COLO668 (cell line): ENCODE data around the gene POTEB3.
"Not testable (repeated sequence)": the region's sequence is repeated elsewhere in the genome, so short reads cannot be mapped to it uniquely, and the experiment has no call there.

Experiments
- DNase-seq: peaks from one replicate; lab custom pipeline; 2025; ENCODE audit not compliant: unreplicated experiment; lab: John Stamatoyannopoulos, UW

The POTEB3 gene

GRCh38 chr15:21440399-21440798, at the start of gene POTEB3:
Gene POTEB3 (minus strand): TSS chr15:21440499. CDS start chr15:21440011, 488 bp downstream.
- DNase-seq: not testable (repeated sequence)

GRCh38 chr15:21453683-21454082, 13.4 kb upstream of the POTEB3 start:
- DNase-seq: not testable (repeated sequence)

GRCh38 chr15:21451920-21452563, 11.7 kb upstream of the POTEB3 start:
- not testable (repeated sequence) for DNase-seq

- DNase-seq: not testable (repeated sequence)
Measured at GRCh38 chr15:21451487-21451886, 11.2 kb upstream of the POTEB3 start.

GRCh38 chr15:21407366-21407765, 32.9 kb downstream of the POTEB3 start:
- not testable (repeated sequence) for DNase-seq

- not testable (repeated sequence) for DNase-seq
Measured at GRCh38 chr15:21401531-21401930, 38.8 kb downstream of the POTEB3 start.

- DNase-seq: not testable (repeated sequence)
Measured at GRCh38 chr15:21399111-21399510, 41.2 kb downstream of the POTEB3 start.

GRCh38 chr15:21398511-21398910, 41.8 kb downstream of the POTEB3 start:
- not testable (repeated sequence) for DNase-seq

- not testable (repeated sequence) for DNase-seq
Measured at GRCh38 chr15:21397656-21398055, 42.6 kb downstream of the POTEB3 start.

GRCh38 chr15:21397186-21397585, 43.1 kb downstream of the POTEB3 start:
- not testable (repeated sequence) for DNase-seq

- not testable (repeated sequence) for DNase-seq
Measured at GRCh38 chr15:21385961-21386360, 54.3 kb downstream of the POTEB3 start.

GRCh38 chr15:21383866-21384485, 56.3 kb downstream of the POTEB3 start:
- DNase-seq: not testable (repeated sequence)

GRCh38 chr15:21373682-21374081, 66.6 kb downstream of the POTEB3 start:
- not testable (repeated sequence) for DNase-seq

GRCh38 chr15:21369177-21369576, 71.1 kb downstream of the POTEB3 start:
- DNase-seq: not testable (repeated sequence)

- not testable (repeated sequence) for DNase-seq
Measured at GRCh38 chr15:21368625-21369024, 71.7 kb downstream of the POTEB3 start.
